NCI-H2081 (cell line): ENCODE data around the gene THAP5.

Source experiments
- DNase-seq, 2 experiments: peaks; one replicate each; lab custom pipeline; 2025; lab: John Stamatoyannopoulos, UW

The THAP5 gene

GRCh38 chr7:108569381-108570145, at the start of gene THAP5, which contains the start of gene DNAJB9:
TSS of gene THAP5 (minus strand) at chr7:108569706. CDS start at chr7:108569569, 137 bp downstream.
TSS of gene DNAJB9 (plus strand) at chr7:108569874. CDS start at chr7:108571727, 1,853 bp downstream.
- DNase-seq, result peak; percentile 100

- DNase-seq, result no peak
Measured at GRCh38 chr7:108618056-108618455, 48.5 kb upstream of the THAP5 start.

GRCh38 chr7:108614896-108615295, 45.4 kb upstream of the THAP5 start:
- DNase-seq, result no peak

- no peak for DNase-seq
Measured at GRCh38 chr7:108613949-108614381, 44.5 kb upstream of the THAP5 start.

GRCh38 chr7:108613147-108613948, 43.8 kb upstream of the THAP5 start:
- DNase-seq, result peak; percentile 49 to 64

GRCh38 chr7:108611268-108611667, 41.8 kb upstream of the THAP5 start:
- no peak for DNase-seq

GRCh38 chr7:108609643-108610042, 40.1 kb upstream of the THAP5 start:
- DNase-seq, result no peak

GRCh38 chr7:108605559-108606201, 36.2 kb upstream of the THAP5 start:
- no peak for DNase-seq

GRCh38 chr7:108604307-108605077, 35.0 kb upstream of the THAP5 start:
- DNase-seq, result peak in 1 of 2 experiments; percentile 48

GRCh38 chr7:108603656-108604306, 34.3 kb upstream of the THAP5 start:
- DNase-seq, result peak in 1 of 2 experiments; percentile 48

- no peak for DNase-seq
Measured at GRCh38 chr7:108600399-108600798, 30.9 kb upstream of the THAP5 start.

GRCh38 chr7:108598914-108599580, 29.5 kb upstream of the THAP5 start:
- no peak for DNase-seq

GRCh38 chr7:108598153-108598552, 28.6 kb upstream of the THAP5 start:
- peak; percentile 22 to 75 for DNase-seq

GRCh38 chr7:108596560-108596959, 27.1 kb upstream of the THAP5 start:
- DNase-seq, result no peak

- peak; percentile 63 to 76 for DNase-seq
Measured at GRCh38 chr7:108592646-108593201, 23.2 kb upstream of the THAP5 start.

- no peak for DNase-seq
Measured at GRCh38 chr7:108590606-108591005, 21.1 kb upstream of the THAP5 start.

- no peak for DNase-seq
Measured at GRCh38 chr7:108589874-108590273, 20.4 kb upstream of the THAP5 start.

- no peak for DNase-seq
Measured at GRCh38 chr7:108589199-108589598, 19.7 kb upstream of the THAP5 start.

- DNase-seq, result no peak
Measured at GRCh38 chr7:108586274-108586710, 16.8 kb upstream of the THAP5 start.

GRCh38 chr7:108585843-108586242, 16.3 kb upstream of the THAP5 start:
- DNase-seq, result no peak
